Activated naive CD4-positive, alpha-beta T cell treated with anti-CD3 and anti-CD28 coated beads, Interleukin-2, amount 50 U/mL, for 24 hours (primary cell): ENCODE data around the gene NPEPL1.

Experiments used
- H3K27ac Mint-ChIP-seq: one replicate; pipeline ENCODE4 v1.8.0; 2021; ENCODE audit warnings: mild to moderate bottlenecking, mixed read lengths
- H3K27me3 Mint-ChIP-seq: one replicate; pipeline ENCODE4 v1.8.0; 2021; ENCODE audit warnings: mixed read lengths
- H3K36me3 Mint-ChIP-seq: one replicate; pipeline ENCODE4 v1.8.0; 2021; ENCODE audit warnings: mixed read lengths
- H3K4me1 Mint-ChIP-seq: one replicate; pipeline ENCODE4 v1.8.0; 2021; ENCODE audit warnings: mixed read lengths
- H3K4me3 Mint-ChIP-seq: one replicate; pipeline ENCODE4 v1.8.0; 2021; ENCODE audit warnings: mild to moderate bottlenecking, mixed read lengths
- H3K9me3 Mint-ChIP-seq: one replicate; pipeline ENCODE4 v1.8.0; 2021; ENCODE audit warnings: mixed read lengths

NPEPL1 gene

DNA sequence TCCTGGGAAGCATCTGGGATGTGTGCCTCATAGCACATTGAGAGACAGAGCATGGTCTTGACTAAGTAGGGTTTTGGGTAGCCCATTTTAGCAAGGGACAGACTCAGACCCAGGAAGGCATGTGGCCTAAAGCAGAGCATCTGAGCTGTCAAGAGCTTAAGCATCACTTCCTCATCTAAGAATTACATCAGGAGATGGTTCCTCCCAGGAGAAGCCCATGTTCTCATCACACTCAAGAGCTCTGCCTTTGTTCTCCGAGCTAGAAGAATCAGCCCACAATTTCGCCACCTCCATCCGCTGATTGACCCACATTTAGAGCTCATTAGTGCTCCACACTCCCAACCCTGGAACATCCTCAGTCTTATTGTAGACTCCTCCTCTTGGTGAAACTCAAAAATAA, 68.3 kb downstream of the NPEPL1 start:
- H3K27me3 Mint-ChIP-seq: no peaks in the 10 kb centered on the region

DNA sequence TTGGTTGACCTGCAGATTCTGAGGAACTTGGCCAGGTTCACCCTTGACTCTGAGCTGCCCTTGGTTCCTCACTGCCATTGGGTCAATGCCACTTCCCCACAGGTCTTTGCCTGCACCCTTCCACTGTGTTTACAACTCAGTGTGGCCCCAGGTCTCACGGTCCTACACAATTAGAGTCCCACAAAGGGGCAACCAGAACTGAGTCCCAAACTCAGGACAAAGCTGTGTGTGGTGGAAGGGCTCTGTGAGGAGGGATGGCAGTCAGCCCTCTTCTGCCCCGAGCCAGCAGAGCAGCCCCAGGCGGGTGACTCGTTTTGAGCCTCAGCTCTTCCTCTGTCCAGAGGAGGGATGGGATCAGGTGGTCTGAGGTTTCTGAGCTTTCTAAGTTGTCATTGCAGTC, 69.5 kb downstream of the NPEPL1 start:
- Mint-ChIP-seq H3K4me3 (no peak overlapping the region), H3K27me3 (peaks cover 3% of the 10 kb centered on the region), H3K27ac (no peak overlapping the region), H3K4me1 (no peaks in the 10 kb centered on the region), H3K36me3 (no peaks in the 10 kb centered on the region), H3K9me3 (no peaks in the 10 kb centered on the region)

More for the DNA sequence above, 68.3 kb downstream of the NPEPL1 start:
- Mint-ChIP-seq H3K27ac (no peak overlapping the region), H3K4me3 (no peak overlapping the region), H3K36me3 (no peaks in the 10 kb centered on the region), H3K4me1 (no peaks in the 10 kb centered on the region), H3K9me3 (no peaks in the 10 kb centered on the region)

DNA sequence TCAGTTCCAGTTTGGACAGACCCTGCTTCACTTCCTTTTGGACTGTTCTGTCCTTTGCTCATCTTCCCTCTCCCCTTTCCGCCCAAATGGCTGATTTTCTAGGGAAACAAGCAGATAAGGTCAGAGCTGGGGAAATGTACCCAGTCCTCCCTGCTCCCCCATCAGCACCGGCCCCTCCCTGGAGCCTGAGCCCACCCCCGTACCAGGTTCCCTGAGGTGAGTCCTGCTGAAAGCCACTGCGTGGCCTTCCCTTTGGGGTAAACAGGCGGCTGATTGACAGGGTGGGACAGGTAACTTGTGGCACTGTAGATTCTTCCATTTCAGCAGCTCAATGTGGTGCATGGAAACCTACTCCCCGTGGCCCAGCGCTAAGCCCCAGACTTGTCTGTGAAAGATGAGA, 70.5 kb downstream of the NPEPL1 start:
- no peaks in the 10 kb centered on the region for H3K4me1 Mint-ChIP-seq
- H3K9me3 Mint-ChIP-seq: no peaks in the 10 kb centered on the region
- no peak overlapping the region for H3K27ac Mint-ChIP-seq
- no peak overlapping the region for H3K4me3 Mint-ChIP-seq
- peaks cover 3% of the 10 kb centered on the region for H3K27me3 Mint-ChIP-seq
- no peaks in the 10 kb centered on the region for H3K36me3 Mint-ChIP-seq
